Measurements from ENCODE around the gene SYT1.

The SYT1 gene

DNA sequence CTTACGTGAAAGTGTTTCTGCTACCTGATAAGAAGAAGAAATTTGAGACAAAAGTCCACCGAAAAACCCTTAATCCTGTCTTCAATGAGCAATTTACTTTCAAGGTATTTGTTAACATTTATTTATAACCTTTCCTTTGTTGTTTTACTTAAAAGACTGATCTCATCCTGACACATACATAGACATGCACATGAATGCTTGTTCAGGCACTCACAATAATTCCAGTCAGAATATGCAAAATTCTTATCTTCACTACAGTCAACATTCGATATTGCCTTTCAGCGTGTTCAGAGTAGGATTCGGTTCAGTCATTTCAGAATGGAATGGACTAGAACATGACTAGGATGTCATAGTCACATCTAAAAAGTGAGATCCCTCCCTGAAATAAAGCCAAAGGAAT lies 431.6 kb downstream of the SYT1 start:
- DNase-seq (ENCODE audit: low spot score), result no peak

DNA sequence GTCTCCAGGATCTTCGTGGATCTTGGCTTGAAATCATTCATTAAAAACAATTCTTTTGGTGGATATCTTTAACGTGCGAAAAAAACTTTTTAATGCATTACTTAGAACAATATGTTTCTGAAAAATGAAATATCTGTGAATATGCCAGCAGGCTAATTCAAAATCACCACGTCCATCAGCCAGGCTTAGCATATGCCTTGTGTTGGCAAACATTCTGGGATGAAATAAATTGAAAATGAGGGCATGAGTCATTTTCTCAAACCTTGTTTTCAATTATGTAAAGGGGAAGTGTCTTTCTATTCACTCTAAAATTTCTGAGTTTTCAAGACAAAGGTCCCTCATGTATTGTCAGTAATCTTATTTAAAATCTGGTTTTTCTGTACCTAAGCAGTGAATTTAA lies 432.3 kb downstream of the SYT1 start:
- DNase-seq (ENCODE audit: low spot score), result no peak

DNA sequence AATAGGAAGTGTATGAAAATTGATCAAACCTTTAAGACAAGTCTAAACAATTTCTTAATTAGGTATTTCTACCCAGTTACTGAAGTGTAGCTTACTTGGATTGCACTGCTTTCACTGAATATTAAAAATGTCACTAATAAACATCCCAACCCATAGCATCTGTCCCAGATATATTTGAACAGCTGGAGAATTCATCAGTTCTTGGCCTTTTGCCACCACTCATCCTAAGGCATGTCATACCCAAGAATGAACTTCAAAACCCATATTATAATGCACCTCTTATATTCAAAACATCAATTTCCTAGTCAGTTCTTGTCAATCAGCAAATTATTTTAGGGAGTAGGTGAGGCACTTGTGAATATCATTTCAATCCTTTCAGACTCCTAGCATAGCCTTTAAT lies 433.9 kb downstream of the SYT1 start:
- DNase-seq (ENCODE audit: low spot score), result no peak

- no peak for DNase-seq (ENCODE audit: low spot score)
Observed at GRCh38 chr12:79299447-79300198, 435.0 kb downstream of the SYT1 start.

DNA sequence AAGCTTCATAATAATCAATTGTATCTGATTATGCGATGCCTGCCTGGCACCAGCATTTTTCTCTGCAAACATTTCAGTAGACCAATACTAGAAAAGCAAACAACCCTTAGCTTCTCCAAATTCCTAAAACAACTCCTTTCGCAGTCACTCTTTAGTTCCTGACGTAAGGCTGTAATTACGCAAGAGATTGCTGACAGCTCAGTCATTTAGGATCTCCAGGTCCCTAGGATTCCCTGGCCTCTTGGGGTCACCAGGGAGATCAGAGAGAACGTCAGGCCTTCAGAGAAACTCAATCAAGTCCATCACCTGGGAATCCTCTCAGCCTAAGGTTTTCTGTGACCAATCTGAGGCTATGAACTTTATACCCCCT lies 435.6 kb downstream of the SYT1 start:
- DNase-seq (ENCODE audit: low spot score), result peak; percentile 39

DNA sequence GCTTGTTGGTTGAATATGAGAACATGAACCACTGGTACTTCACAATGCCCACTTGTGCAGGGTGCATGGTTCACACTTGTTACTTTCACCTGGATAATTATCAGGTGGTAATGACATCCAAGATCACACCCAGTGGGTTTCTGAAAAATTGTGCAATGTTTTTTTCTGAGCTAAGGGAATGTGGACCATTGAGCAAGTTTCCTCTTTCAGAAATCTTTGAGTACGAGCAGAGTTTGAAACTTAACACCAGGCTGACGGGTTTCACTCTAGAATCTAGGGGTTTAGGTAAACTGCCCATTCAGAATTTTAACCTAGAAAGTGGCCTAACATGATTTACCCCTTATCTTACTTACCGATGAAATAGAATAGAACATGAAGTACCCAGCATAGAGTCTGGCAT lies 436.6 kb downstream of the SYT1 start:
- no peak for DNase-seq (ENCODE audit: low spot score)

GRCh38 chr12:79302162-79302814 lies 437.7 kb downstream of the SYT1 start:
- no peak for DNase-seq (ENCODE audit: low spot score)

- no peak for DNase-seq (ENCODE audit: low spot score)
Observed at GRCh38 chr12:79307340-79307739, 442.8 kb downstream of the SYT1 start.

- DNase-seq (ENCODE audit: low spot score), result no peak
Observed at GRCh38 chr12:79309039-79309438, 444.5 kb downstream of the SYT1 start.

DNA sequence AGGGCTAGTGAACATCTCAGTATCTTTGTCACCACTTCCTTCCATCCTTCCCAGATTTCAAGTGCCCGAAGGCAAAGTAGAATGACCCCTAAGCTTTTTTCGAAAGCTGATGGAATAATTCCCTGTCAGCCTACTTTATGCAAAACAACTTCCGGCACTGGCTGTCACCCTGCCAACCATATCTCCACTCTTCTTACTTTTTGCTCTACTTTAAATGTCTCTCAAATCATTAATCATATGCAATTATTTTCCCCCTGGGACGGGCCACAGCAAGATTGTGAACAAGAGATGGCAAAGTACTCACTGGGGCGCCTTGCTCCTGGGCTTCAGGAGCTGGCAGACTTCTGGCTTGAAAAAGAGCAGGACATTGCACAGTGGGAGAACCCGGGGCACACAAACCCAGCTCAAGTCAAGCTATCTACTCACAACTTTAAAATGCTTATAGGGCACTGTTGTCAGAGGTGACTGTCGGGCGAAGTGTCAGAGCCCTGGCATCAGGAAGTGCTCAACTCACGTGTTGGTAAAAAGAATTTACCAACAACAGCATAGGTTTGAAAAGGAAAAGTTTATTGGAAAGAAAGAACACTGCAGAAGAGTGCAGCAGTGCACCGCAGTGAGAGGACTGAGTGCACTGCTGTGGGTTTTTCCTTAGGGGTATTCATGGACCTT lies 452.7 kb downstream of the SYT1 start:
- DNase-seq (ENCODE audit: low spot score), result no peak

GRCh38 chr12:79322905-79323304 lies 458.3 kb downstream of the SYT1 start:
- DNase-seq (ENCODE audit: low spot score), result no peak

DNA sequence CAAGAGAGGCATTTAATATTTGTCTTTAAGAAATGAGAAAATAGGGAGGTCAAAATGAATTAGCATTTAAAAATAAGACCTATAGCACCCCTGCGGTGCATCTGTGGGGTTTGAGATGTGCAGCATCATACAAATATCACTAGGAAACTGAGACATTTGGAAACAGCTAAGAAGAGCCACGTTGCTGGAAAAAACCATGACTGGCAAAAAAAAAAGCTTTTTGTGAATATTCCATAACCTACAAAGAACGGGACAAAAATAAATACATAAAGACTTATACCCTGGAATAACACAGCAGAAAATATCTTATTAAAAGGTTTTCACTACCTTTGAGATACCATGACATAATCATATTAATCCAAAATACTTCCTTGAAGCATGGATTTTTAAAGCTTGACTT lies 460.0 kb downstream of the SYT1 start:
- DNase-seq (ENCODE audit: low spot score), result no peak

GRCh38 chr12:79326222-79326621 lies 461.6 kb downstream of the SYT1 start:
- no peak for DNase-seq (ENCODE audit: low spot score)

DNA sequence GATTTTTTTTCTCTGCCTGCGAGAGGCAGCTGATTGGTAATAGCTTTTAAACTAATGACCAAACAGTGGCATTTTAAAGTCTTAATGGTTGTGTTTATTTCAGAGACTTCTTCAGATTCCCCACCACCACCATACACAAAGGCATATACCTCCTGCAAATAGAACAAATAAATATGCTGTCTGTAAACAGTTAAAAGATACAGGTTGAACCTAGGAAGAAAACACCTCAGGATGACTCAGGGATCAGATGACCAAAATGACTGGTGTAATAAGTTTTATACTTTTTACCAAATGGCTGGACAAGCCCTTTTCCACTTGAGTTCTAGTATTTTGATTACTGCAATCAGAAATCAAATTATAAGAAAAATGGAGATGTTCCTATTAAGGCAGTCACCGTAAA lies 462.1 kb downstream of the SYT1 start:
- no peak for DNase-seq (ENCODE audit: low spot score)

GRCh38 chr12:79327465-79327864 lies 462.9 kb downstream of the SYT1 start:
- no peak for DNase-seq (ENCODE audit: low spot score)

DNA sequence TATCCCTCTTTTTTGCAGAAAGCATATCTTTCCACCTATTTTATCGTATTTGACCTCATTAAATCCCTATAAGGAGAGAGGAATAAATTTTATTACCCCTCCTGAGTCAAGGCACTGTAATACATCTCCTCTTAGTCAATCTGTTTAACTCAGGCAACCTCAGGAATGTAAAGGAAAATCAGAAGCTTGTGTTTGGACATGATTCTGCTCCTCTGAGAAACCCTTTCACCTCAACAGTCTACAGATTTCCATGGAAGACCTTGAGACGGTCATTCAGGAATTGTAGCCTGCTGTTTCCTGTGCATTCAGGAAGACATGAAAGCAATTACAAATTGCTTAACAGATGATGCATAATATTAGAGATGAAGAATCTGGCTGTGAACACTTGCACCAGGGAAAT lies 465.4 kb downstream of the SYT1 start:
- DNase-seq (ENCODE audit: low spot score), result no peak

DNA sequence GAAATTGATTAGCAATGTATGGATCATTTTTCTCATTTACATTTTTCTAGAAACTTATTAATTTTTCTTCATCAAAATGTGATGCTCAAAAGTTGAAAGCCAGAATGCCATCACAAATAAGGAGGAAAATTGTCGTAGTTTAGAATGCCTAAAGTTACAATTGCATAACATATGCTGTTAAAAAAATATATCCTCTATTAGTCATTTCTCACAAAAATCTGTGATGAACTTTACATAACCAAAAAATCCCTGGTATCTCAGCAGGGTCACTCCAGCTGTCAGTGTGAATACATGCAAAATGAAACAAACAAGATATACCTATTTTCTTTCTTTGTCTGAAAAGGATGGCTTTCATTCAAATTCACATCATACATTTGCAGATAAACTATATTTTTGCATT lies 467.3 kb downstream of the SYT1 start:
- DNase-seq (ENCODE audit: low spot score), result no peak

DNA sequence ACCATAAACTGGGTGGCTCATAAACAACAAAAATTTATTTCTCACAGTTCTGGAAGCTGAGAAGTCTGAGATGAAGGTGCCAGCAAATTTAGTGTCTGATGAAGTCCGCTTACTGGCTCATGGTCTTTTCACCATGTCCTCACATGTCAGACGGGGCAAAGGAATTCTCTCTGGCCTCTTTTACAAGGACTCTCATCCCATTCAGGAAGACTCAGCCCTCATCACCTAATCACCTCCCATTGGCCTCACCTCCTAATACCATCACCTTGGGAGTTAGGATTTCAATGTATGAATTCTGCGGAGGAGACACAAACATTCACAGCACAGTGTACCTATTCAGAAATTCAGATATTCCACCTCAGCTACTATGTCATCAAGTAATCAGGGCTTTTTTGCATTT lies 468.6 kb downstream of the SYT1 start:
- no peak for DNase-seq (ENCODE audit: low spot score)

DNA sequence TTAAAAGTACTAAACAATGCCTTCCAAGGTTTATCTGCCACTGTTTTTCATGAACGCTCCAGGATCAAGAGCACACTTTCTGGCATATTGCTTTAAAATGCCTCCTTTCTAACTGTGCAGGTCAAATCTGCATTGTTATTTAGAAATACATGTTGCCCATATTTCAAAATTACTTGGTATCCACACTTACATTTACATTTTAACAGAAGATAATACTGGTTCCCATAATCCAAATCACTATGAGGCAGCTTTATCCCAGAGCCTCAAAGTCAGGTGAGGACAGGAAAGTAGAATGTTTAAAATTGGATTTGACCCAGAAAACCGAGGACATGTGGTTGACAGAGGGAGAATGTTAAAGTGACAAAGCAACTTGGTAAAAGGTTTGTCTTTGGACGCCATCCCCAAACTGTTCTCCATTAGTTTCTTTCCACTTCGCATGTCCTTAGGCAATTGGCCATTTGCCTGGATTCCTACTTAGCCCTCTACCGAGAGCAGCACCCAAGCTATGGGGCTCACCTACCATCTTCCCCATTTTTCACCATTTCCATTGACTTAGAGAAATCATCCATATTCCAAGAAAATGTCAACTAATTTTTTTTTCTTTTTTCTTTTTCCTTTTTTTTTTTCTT lies 473.2 kb downstream of the SYT1 start:
- no peak for DNase-seq (ENCODE audit: low spot score)

- DNase-seq (ENCODE audit: low spot score), result peak; percentile 32
Observed at GRCh38 chr12:79344855-79345847, 480.6 kb downstream of the SYT1 start.

GRCh38 chr12:79347866-79348265 lies 483.3 kb downstream of the SYT1 start:
- DNase-seq (ENCODE audit: low spot score), result no peak

- no peak for DNase-seq (ENCODE audit: low spot score)
Observed at GRCh38 chr12:79351251-79351650, 486.7 kb downstream of the SYT1 start.

All from AG08396 (cell line).